ENCODE data around the gene TIAM1. TPM values are rescaled to one million over a fixed set of nuclear protein-coding genes. Genes with fewer than 3 reads are reported as not detected.
"Not testable (repeated sequence)": the region's sequence is repeated elsewhere in the genome, so short reads cannot be mapped to it uniquely, and the experiment has no call there.

The TIAM1 gene
- total RNA-seq, 4 donors from 2014 or later, result 51.0 to 105 (median 85.6) TPM

- H3K27ac ChIP-seq, result no peak overlapping the region
- no peak overlapping the region for H3K4me3 ChIP-seq
- TF ChIP-seq POLR2A (IDR thresholded peaks at IDR 0.05), result no peak
- TF ChIP-seq CTCF (IDR thresholded peaks at IDR 0.05), result no peak
- intact Hi-C loops (cut with DNase I), result no loop called here
- DNase-seq, result no peak
- peaks cover 0 to 9% (median 0%) of the 10 kb centered on the region in 3 donors for H3K9me3 ChIP-seq
- H3K4me1 ChIP-seq, result peaks cover 0 to 6% (median 0%) of the 10 kb centered on the region in 3 donors
- 32 to 60% methylated on average over 4 to 6 of the region's 6 CpGs for WGBS, 2 donors
- H3K27me3 ChIP-seq, result no peaks in the 10 kb centered on the region
- H3K36me3 ChIP-seq, result peaks cover 0 to 78% (median 0%) of the 10 kb centered on the region in 3 donors
Observed at GRCh38 chr21:31235671-31236450, 108.2 kb downstream of the TIAM1 start.

GRCh38 chr21:31234936-31235335, 109.1 kb downstream of the TIAM1 start:
- WGBS, 2 donors, result 88 to 96% methylated on average over 2 of the region's 2 CpGs
- Histone ChIP-seq H3K27ac (no peak overlapping the region), H3K9me3 (no peaks in the 10 kb centered on the region), H3K36me3 (peaks cover 0 to 75% (median 0%) of the 10 kb centered on the region in 3 donors), H3K4me3 (no peak overlapping the region), H3K4me1 (peaks cover 0 to 6% (median 0%) of the 10 kb centered on the region in 3 donors), H3K27me3 (no peaks in the 10 kb centered on the region)
- DNase-seq, result no peak
- TF ChIP-seq CTCF (IDR thresholded peaks at IDR 0.05) (no peak), POLR2A (IDR thresholded peaks at IDR 0.05) (no peak)
- intact Hi-C loops (cut with DNase I), result no loop called here

GRCh38 chr21:31233711-31234110, 110.3 kb downstream of the TIAM1 start:
- H3K27me3 ChIP-seq, result no peaks in the 10 kb centered on the region
- H3K4me3 ChIP-seq, result no peak overlapping the region
- TF ChIP-seq CTCF (IDR thresholded peaks at IDR 0.05), result no peak
- no peak for TF ChIP-seq POLR2A (IDR thresholded peaks at IDR 0.05)
- WGBS, 2 donors, result 95 to 96% methylated on average over 7 to 8 of the region's 9 CpGs
- H3K9me3 ChIP-seq, result no peaks in the 10 kb centered on the region
- DNase-seq, result no peak
- no peak overlapping the region for H3K27ac ChIP-seq
- intact Hi-C loops (cut with DNase I), result no loop called here
- H3K36me3 ChIP-seq, result peaks cover 0 to 77% (median 0%) of the 10 kb centered on the region in 3 donors
- H3K4me1 ChIP-seq, result peaks cover 0 to 6% (median 0%) of the 10 kb centered on the region in 3 donors

DNA sequence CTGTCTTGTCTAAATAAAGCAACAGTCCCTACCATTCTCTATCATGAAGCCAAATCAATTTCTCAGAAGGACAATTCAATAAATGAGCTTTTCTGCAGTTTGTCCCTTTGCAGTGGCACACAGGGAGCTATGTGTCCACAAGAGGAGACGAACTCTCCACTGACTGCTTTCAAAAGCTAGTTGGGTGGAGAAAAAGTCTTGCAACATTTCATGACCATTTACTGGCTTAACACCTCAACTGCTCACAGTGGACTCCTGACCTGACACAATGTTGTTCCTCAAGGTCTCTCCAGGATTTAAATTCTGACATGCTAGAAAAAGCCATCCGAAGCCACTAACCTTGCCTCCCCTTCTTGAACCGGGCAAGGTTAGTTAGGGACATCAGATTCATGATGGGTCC, 111.7 kb downstream of the TIAM1 start:
- Histone ChIP-seq H3K9me3 (no peaks in the 10 kb centered on the region), H3K27me3 (no peaks in the 10 kb centered on the region), H3K27ac (no peak overlapping the region), H3K4me1 (no peaks in the 10 kb centered on the region), H3K36me3 (peaks cover 0 to 83% (median 0%) of the 10 kb centered on the region in 3 donors), H3K4me3 (no peak overlapping the region)
- WGBS, 2 donors, result 61 to 91% methylated on average over 3 of the region's 3 CpGs
- intact Hi-C loops (cut with DNase I), result no loop called here
- no peak for TF ChIP-seq CTCF (IDR thresholded peaks at IDR 0.05)
- TF ChIP-seq POLR2A (IDR thresholded peaks at IDR 0.05), result no peak
- DNase-seq, result no peak

DNA sequence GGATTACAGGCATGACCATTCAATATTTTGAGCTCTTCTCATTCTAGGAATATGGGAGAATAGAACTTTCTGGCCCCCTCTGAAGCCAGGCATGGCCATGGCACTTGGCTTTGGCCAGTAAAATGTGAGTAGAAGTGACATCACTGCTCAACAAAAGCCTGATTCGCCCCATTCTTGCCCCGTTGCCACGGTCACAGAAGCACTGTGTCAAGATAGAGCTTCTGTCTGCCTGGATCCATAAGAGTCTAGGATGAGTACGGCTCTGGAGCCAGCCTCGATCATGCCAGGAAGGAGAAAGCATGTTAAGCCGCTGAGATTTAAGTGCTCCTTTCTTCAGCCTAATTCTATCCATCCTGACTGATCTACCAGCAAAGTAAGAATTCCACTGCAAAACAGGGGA, 113.1 kb downstream of the TIAM1 start:
- DNase-seq, result no peak

DNA sequence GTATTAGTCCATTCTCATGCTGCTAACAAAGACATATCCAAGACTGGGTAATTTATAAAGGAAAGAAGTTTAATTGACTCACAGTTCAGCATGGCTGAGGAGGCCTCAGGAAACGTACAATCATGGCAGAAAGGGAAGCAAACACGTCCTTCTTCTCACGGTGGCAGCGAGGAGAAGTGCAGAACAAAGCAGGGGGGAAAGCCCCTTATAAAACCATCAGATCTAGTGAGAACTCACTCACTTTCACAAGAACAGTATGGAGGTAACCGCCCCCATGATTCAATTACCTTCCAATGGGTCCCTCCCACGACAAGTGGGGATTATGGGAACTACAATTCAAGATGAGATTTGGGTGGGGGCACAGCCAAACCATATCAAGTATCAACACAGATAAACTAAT, 115.3 kb downstream of the TIAM1 start:
- peaks cover 0 to 83% (median 0%) of the 10 kb centered on the region in 3 donors for H3K36me3 ChIP-seq
- H3K9me3 ChIP-seq; H3K27ac ChIP-seq; H3K27me3 ChIP-seq; DNase-seq; H3K4me3 ChIP-seq; H3K4me1 ChIP-seq; intact Hi-C loops (cut with DNase I): not testable (repeated sequence)
- WGBS, 2 donors, result 68 to 77% methylated on average over 6 of the region's 6 CpGs

More for the DNA sequence above, 113.1 kb downstream of the TIAM1 start:
- H3K4me1 ChIP-seq, result no peaks in the 10 kb centered on the region
- H3K27me3 ChIP-seq, result no peaks in the 10 kb centered on the region
- no peak overlapping the region for H3K4me3 ChIP-seq
- H3K27ac ChIP-seq, result no peak overlapping the region
- H3K9me3 ChIP-seq, result no peaks in the 10 kb centered on the region
- intact Hi-C loops (cut with DNase I), result no loop called here
- TF ChIP-seq POLR2A (IDR thresholded peaks at IDR 0.05), result no peak
- TF ChIP-seq CTCF (IDR thresholded peaks at IDR 0.05), result no peak
- peaks cover 0 to 84% (median 0%) of the 10 kb centered on the region in 3 donors for H3K36me3 ChIP-seq
- WGBS, 2 donors, result 88 to 91% methylated on average over 6 of the region's 6 CpGs
